GM12878 (cell line): Measurements from ENCODE around the gene MSH6. TPM values are rescaled to one million over a fixed set of nuclear protein-coding genes. Genes with fewer than 3 reads are reported as not detected.
A peak's percentile ranks its signal among the peaks of the same experiment; 100 is the strongest.

Experiments used
- ATAC-seq: fragments of 200-7000 bp; cut with Tn5 transposase; 3 replicates; pipeline ENCODE4 v1.9.1; 2020; ENCODE audit warnings: mild to moderate bottlenecking, moderate library complexity
- BruUV-seq: library from RNA; stranded (reverse); fragments of 400-500 nt; replicated peaks from 2 replicates; lab custom pipeline; 2021; lab: Mats Ljungman, UMichigan
- CTCF ChIA-PET: fragments of 300-600 bp; sonication (Branson Sonifier 250); formaldehyde crosslinking; extraction: SDS; loops from one replicate; lab custom pipeline; 2021; ENCODE audit warnings: inconsistent platforms; lab: Yijun Ruan, JAX
- POLR2A ChIA-PET: fragments of 350-600 bp; formaldehyde crosslinking; extraction: SDS; loops from one replicate; lab custom pipeline; 2021; ENCODE audit warnings: inconsistent platforms; lab: Charles Lee
- RAD21 ChIA-PET: fragments of 300-600 bp; sonication (Branson Sonifier 250); formaldehyde crosslinking; loops from one replicate; lab custom pipeline; 2023; ENCODE audit warnings: antibody characterized with exemption; ENCODE audit not compliant: unreplicated experiment; lab: Charles Lee
- SMC1A ChIA-PET: fragments of 300-600 bp; sonication (Branson Sonifier 250); formaldehyde crosslinking; loops from one replicate; lab custom pipeline; 2023; ENCODE audit not compliant: unreplicated experiment, uncharacterized antibody; lab: Charles Lee
- DNase-seq: peaks from one replicate; pipeline ENCODE4 v3.0.0-alpha.2; 2011; ENCODE audit warnings: low read depth, low spot score
- FAIRE-seq: peaks from 3 replicates; lab custom pipeline; 2011; peaks lifted over from hg19 to GRCh38; lab: Jason Lieb, UNC
- H2AFZ ChIP-seq: 2 replicates; pipeline ENCODE4 v1.6.0; 2011; ENCODE audit warnings: low read depth, low read length, control low read depth; ENCODE audit not compliant: control insufficient read depth
- H3K27ac ChIP-seq: 2 replicates; pipeline ENCODE4 v1.5.1; 2011; ENCODE audit warnings: control low read depth; ENCODE audit not compliant: control insufficient read depth, insufficient read depth
- H3K27me3 ChIP-seq, 2 experiments: replicated peaks in 1 of 2; 2 replicates each; pipeline versions ENCODE4 v1.6.0 to v1.6.1; 2011; ENCODE audit warnings: low read length in 1 of 2; ENCODE audit not compliant: control insufficient read depth in 2 of 2, insufficient read depth in 2 of 2
- H3K36me3 ChIP-seq, 2 experiments: 2 replicates each; pipeline ENCODE4 v1.5.1; 2011; ENCODE audit warnings: low read length in 1 of 2; ENCODE audit not compliant: control insufficient read depth in 2 of 2, insufficient read depth in 2 of 2
- H3K4me1 ChIP-seq: 2 replicates; pipeline ENCODE4 v1.6.1; 2011; ENCODE audit warnings: mild to moderate bottlenecking, low read length, moderate library complexity, mixed read lengths; ENCODE audit not compliant: control insufficient read depth, insufficient read depth
- H3K4me2 ChIP-seq: 2 replicates; pipeline ENCODE4 v1.6.0; 2011; ENCODE audit warnings: control low read depth; ENCODE audit not compliant: control insufficient read depth, insufficient read depth
- H3K4me3 ChIP-seq: fragments of 200-600 bp; sonication (generic); 2 replicates; pipeline ENCODE4 v1.5.1; 2016
- H3K79me2 ChIP-seq: 2 replicates; pipeline ENCODE4 v1.6.0; 2011; ENCODE audit warnings: low read length; ENCODE audit not compliant: control insufficient read depth, insufficient read depth
- H3K9ac ChIP-seq: 2 replicates; pipeline ENCODE4 v1.8.0; 2011; ENCODE audit warnings: low read length, control low read depth, mixed read lengths; ENCODE audit not compliant: control insufficient read depth, insufficient read depth
- H3K9me3 ChIP-seq: replicated peaks from 3 replicates; pipeline ENCODE4 v1.5.1; 2011; ENCODE audit warnings: mild to moderate bottlenecking, low read length; ENCODE audit not compliant: control insufficient read depth, insufficient read depth
- H4K20me1 ChIP-seq: 2 replicates; pipeline ENCODE4 v1.6.0; 2011; ENCODE audit not compliant: control insufficient read depth, insufficient read depth
- BRCA1 ChIP-seq: IDR thresholded peaks from 2 replicates; pipeline ENCODE4 v1.6.1; 2011; ENCODE audit warnings: low read depth, low read length, improper control_type of control experiment
- CBX5 ChIP-seq: sonication (generic); IDR thresholded peaks from 2 replicates; pipeline ENCODE4 v1.6.1; 2016; ENCODE audit warnings: low read depth, moderate library complexity, mild to moderate bottlenecking, inconsistent platforms
- E2F8 ChIP-seq: fragments of 450-650 bp; IDR thresholded peaks from 2 replicates; pipeline ENCODE4 v1.6.1; 2018; ENCODE audit warnings: mild to moderate bottlenecking, low read depth, moderate library complexity; ENCODE audit not compliant: partially characterized antibody
- E4F1 ChIP-seq: fragments of 450-650 bp; IDR thresholded peaks from 2 replicates; pipeline ENCODE4 v1.6.1; 2018; ENCODE audit warnings: borderline replicate concordance, mild to moderate bottlenecking; ENCODE audit not compliant: partially characterized antibody
- IKZF2 ChIP-seq, 2 experiments: fragments of 450-650 bp; IDR thresholded peaks; 2 replicates each; pipeline ENCODE4 v1.6.1; 2017; ENCODE audit warnings: mild to moderate bottlenecking in 2 of 2, moderate library complexity in 2 of 2
- MAX ChIP-seq: IDR thresholded peaks from 2 replicates; pipeline ENCODE4 v1.6.1; 2012; ENCODE audit warnings: low read depth, low read length, improper control_type of control experiment
- MEF2A ChIP-seq: IDR thresholded peaks from 2 replicates; pipeline ENCODE4 v1.6.1; 2011; ENCODE audit warnings: low read depth, mild to moderate bottlenecking, low read length, moderate library complexity; ENCODE audit not compliant: insufficient read depth
- MEF2B ChIP-seq: fragments of 450-650 bp; IDR thresholded peaks from 2 replicates; pipeline ENCODE4 v1.6.1; 2018; ENCODE audit warnings: mild to moderate bottlenecking, moderate library complexity; ENCODE audit not compliant: partially characterized antibody, poor library complexity, severe bottlenecking
- POLR2AphosphoS5 ChIP-seq: IDR thresholded peaks from 2 replicates; pipeline ENCODE4 v1.6.1; 2011; ENCODE audit warnings: mild to moderate bottlenecking, low read length, inconsistent platforms
- RUNX3 ChIP-seq: IDR thresholded peaks from 2 replicates; pipeline ENCODE4 v1.6.1; 2012; ENCODE audit warnings: low read length, inconsistent platforms
- SRF ChIP-seq, 2 experiments: IDR thresholded peaks; 2 replicates each; pipeline ENCODE4 v1.6.1; 2011; ENCODE audit warnings: low read depth in 2 of 2, low read length in 2 of 2, mild to moderate bottlenecking in 1 of 2, moderate library complexity in 1 of 2
- SUZ12 ChIP-seq: fragments of 200-600 bp; sonication (generic); IDR thresholded peaks from one replicate; pipeline ENCODE4 v1.6.1; 2018; ENCODE audit warnings: antibody characterized with exemption, mild to moderate bottlenecking; ENCODE audit not compliant: unreplicated experiment
- WRNIP1 ChIP-seq: IDR thresholded peaks from 2 replicates; pipeline ENCODE4 v1.6.1; 2011; ENCODE audit warnings: low read depth, low read length, improper control_type of control experiment, borderline replicate concordance
- YY1 ChIP-seq: IDR thresholded peaks from 2 replicates; pipeline ENCODE4 v1.6.1; 2011; ENCODE audit warnings: low read depth, mild to moderate bottlenecking, low read length
- WGBS: methylation state at CpG from one replicate; pipeline ENCODE4 v1.1.6; 2016; ENCODE audit warnings: low lambda C conversion rate; ENCODE audit not compliant: insufficient replicate concordance, insufficient coverage; ENCODE audit errors: missing lambda C conversion rate; 5-methylcytosine and 5-hydroxymethylcytosine counted together
- in situ Hi-C: fragments of 300-500 bp; cut with MboI; formaldehyde crosslinking; loops from 9 replicates; pipeline ENCODE4 v1.14.3; 2018; ENCODE audit warnings: mixed read lengths
- intact Hi-C: fragments of 100-400 bp; cut with micrococcal nuclease; formaldehyde crosslinking; loops from one replicate; pipeline ENCODE4 v1.14.2; 2022; ENCODE audit not compliant: unreplicated experiment
- polyA plus RNA-seq, 11 experiments: library from polyadenylated mRNA; depleted of rRNA in 4 of 11; unstranded in 6 of 11; stranded (reverse) in 5 of 11; fragments of >200 nt; fragmentation: Nextera tagmentation in 4 of 11; fragmentation: Illumina TruSeq in 1 of 11; extraction: Ambion mirVana in 4 of 11; extraction: Trizol in 1 of 11; gene quantifications; 1 replicate in 1 of 11; 2 replicates in 10 of 11; pipeline versions ENCODE4 v1.2.1 to v1.2.3, GENCODE V29; 2011 to 2016; ENCODE audit warnings: inconsistent platforms in 2 of 11, missing spikeins in 2 of 11, low read depth in 1 of 11
- total RNA-seq, 4 experiments: library from RNA; depleted of rRNA in 3 of 4; stranded (reverse); fragments of >200 nt in 3 of 4; fragmentation: Illumina TruSeq in 1 of 4; extraction: Trizol in 1 of 4; gene quantifications; 2 replicates each; pipeline versions ENCODE4 v1.2.1 to v1.2.3, GENCODE V29; 2013 to 2021
- TF ChIP-seq, protein P1 (sequence below): fragments of 450-650 bp; formaldehyde crosslinking; IDR thresholded peaks from 2 replicates; pipeline ENCODE4 v1.4.0; 2020; ENCODE audit warnings: mild to moderate bottlenecking, moderate library complexity

The MSH6 gene
- total and polyA plus RNA-seq, 10 of the 15 experiments (the other 5 are each of a cell fraction or from before 2014, with no cell fraction given): 12.4 to 108 (median 67.4) TPM

DNA sequence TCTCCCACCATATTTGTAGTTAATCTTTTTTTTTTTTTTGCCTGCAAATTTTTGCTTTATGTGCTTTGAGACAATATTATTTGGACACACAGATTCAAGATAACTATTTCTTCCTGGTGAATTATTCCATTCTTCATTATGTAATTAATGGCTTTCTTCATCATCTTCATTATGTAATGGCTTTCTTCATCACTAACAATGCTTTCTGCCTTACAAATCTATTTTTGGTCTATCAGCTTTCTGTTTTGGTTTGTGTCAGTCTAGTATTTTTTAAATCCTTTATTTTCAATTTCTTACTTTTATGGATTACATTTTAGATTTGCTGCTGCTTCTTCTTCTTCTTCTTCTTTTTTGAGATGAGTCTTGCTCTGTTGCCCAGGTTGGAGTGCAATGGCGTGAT is 60.5 kb downstream of the MSH6 start:
- DNase-seq (no peak), ATAC-seq (no peak), FAIRE-seq (no peak)
- RAD21 ChIA-PET: interaction anchor here (1.2 kb wide), 1 partner anchor 63 kb away, joined by 3 read pairs; the partner anchor contains the start of gene FBXO11
- Histone ChIP-seq H3K4me3 (no peak overlapping the region), H3K4me2 (no peak overlapping the region), H3K27ac (no peak overlapping the region), H3K9ac (no peak overlapping the region), H3K27me3 (no peaks in the 10 kb centered on the region), H4K20me1 (no peaks in the 10 kb centered on the region), H3K36me3 (peaks cover 0 to 7% of the 10 kb centered on the region in 2 experiments; a peak in 3 of 4 replicates), H3K79me2 (peaks cover 27% of the 10 kb centered on the region), H2AFZ (no peak overlapping the region), H3K4me1 (no peaks in the 10 kb centered on the region), H3K9me3 (no peaks in the 10 kb centered on the region)
- no TSS peak for BruUV-seq
- in situ Hi-C loops (no loop called here), intact Hi-C loops (no loop called here)
- SMC1A ChIA-PET: interaction anchor here (1.0 to 1.2 kb wide), 2 partner anchors 14 to 57 kb away, joined by 3 to 5 read pairs; no protein-coding TSS in a partner anchor
- POLR2A ChIA-PET: interaction anchor here (0.7 kb wide), 1 partner anchor 555 kb away, joined by 3 read pairs; no protein-coding TSS in a partner anchor
- CTCF ChIA-PET: interaction anchor here (0.6 to 2.7 kb wide), 3 partner anchors 10 to 843 kb away, joined by 4 to 17 read pairs (median 4); no protein-coding TSS in a partner anchor
- WGBS: 100% methylated on average over 1 of the region's 1 CpG
- no peak for TF ChIP-seq SRF (IDR thresholded peaks at IDR 0.05; ENCODE audit: low read depth in 2 of 2, low read length in 2 of 2)
- no peak for TF ChIP-seq SUZ12
- no peak for TF ChIP-seq BRCA1
- no peak for TF ChIP-seq WRNIP1
- no peak for TF ChIP-seq IKZF2 (IDR thresholded peaks at IDR 0.05)
- TF ChIP-seq MAX: no peak
- TF ChIP-seq YY1: no peak
- TF ChIP-seq, protein P1, sequence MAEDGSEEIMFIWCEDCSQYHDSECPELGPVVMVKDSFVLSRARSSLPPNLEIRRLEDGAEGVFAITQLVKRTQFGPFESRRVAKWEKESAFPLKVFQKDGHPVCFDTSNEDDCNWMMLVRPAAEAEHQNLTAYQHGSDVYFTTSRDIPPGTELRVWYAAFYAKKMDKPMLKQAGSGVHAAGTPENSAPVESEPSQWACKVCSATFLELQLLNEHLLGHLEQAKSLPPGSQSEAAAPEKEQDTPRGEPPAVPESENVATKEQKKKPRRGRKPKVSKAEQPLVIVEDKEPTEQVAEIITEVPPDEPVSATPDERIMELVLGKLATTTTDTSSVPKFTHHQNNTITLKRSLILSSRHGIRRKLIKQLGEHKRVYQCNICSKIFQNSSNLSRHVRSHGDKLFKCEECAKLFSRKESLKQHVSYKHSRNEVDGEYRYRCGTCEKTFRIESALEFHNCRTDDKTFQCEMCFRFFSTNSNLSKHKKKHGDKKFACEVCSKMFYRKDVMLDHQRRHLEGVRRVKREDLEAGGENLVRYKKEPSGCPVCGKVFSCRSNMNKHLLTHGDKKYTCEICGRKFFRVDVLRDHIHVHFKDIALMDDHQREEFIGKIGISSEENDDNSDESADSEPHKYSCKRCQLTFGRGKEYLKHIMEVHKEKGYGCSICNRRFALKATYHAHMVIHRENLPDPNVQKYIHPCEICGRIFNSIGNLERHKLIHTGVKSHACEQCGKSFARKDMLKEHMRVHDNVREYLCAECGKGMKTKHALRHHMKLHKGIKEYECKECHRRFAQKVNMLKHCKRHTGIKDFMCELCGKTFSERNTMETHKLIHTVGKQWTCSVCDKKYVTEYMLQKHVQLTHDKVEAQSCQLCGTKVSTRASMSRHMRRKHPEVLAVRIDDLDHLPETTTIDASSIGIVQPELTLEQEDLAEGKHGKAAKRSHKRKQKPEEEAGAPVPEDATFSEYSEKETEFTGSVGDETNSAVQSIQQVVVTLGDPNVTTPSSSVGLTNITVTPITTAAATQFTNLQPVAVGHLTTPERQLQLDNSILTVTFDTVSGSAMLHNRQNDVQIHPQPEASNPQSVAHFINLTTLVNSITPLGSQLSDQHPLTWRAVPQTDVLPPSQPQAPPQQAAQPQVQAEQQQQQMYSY (CRISPR knock-in tag): no peak
- no peak for TF ChIP-seq POLR2AphosphoS5
- no peak for TF ChIP-seq RUNX3
- no peak for TF ChIP-seq CBX5
- peak; percentile 60; the same call in 1 of the 2 replicates for TF ChIP-seq MEF2A
- no peak for TF ChIP-seq E4F1
- TF ChIP-seq E2F8: no peak
- peak; percentile 21 for TF ChIP-seq MEF2B
